ENCODE measurements around the gene UFSP1.

Gene UFSP1

GRCh38 chr7:100886142-100886935, 3.2 kb downstream of the UFSP1 start:
- Histone ChIP-seq H3K4me2 (ENCODE audit: low read length) (peak overlapping the region; percentile 78; the same call in 1 of the 2 replicates), H3K4me1 (ENCODE audit: insufficient read depth, low read length, severe bottlenecking) (peaks cover 41% of the 10 kb centered on the region)

GRCh38 chr7:100885440-100886141, 3.9 kb downstream of the UFSP1 start:
- H3K27me3 ChIP-seq (ENCODE audit: insufficient read depth, low read length): 0 out of 2 replicates have a peak, but pooled peaks cover 2% of the 10 kb centered on the region
- H3K4me2 ChIP-seq (ENCODE audit: low read length): no peak overlapping the region
- H3K9ac ChIP-seq (ENCODE audit: low read length): no peak overlapping the region
- no peaks in the 10 kb centered on the region for H3K9me2 ChIP-seq (ENCODE audit: low read depth, low read length)
- peaks cover 80% of the 10 kb centered on the region for H3K36me3 ChIP-seq (ENCODE audit: insufficient read depth, low read length)
- H3F3A ChIP-seq (ENCODE audit: insufficient read depth, low read length): 0 out of 2 replicates have a peak, but pooled peaks cover 6% of the 10 kb centered on the region
- peaks cover 5% of the 10 kb centered on the region for H3K79me2 ChIP-seq (ENCODE audit: insufficient read depth, low read length)
- no peak overlapping the region for H3K4me3 ChIP-seq (ENCODE audit: low read depth, low read length, poor library complexity, severe bottlenecking)
- no peak overlapping the region for H2AFZ ChIP-seq (ENCODE audit: low read length)
- no peaks in the 10 kb centered on the region for H3K9me3 ChIP-seq (ENCODE audit: low read length)
- H3K27ac ChIP-seq (ENCODE audit: low read depth, low read length, poor library complexity, severe bottlenecking): no peak overlapping the region
- TF ChIP-seq CTCF (IDR thresholded peaks at IDR 0.05; ENCODE audit: low read length) (no peak), EZH2 (IDR thresholded peaks at IDR 0.05; ENCODE audit: borderline replicate concordance, low read length) (no peak)
- H3K4me1 ChIP-seq (ENCODE audit: insufficient read depth, low read length, severe bottlenecking): peaks cover 39% of the 10 kb centered on the region
- no peaks in the 10 kb centered on the region for H4K20me1 ChIP-seq (ENCODE audit: insufficient read depth, low read length)

More at GRCh38 chr7:100886142-100886935, 3.2 kb downstream of the UFSP1 start:
- Histone ChIP-seq H3K4me3 (ENCODE audit: low read depth, low read length, poor library complexity, severe bottlenecking) (no peak overlapping the region), H2AFZ (ENCODE audit: low read length) (no peak overlapping the region), H3F3A (ENCODE audit: insufficient read depth, low read length) (0 out of 2 replicates have a peak, but pooled peaks cover 6% of the 10 kb centered on the region), H3K9me3 (ENCODE audit: low read length) (no peaks in the 10 kb centered on the region), H3K36me3 (ENCODE audit: insufficient read depth, low read length) (peaks cover 72% of the 10 kb centered on the region), H4K20me1 (ENCODE audit: insufficient read depth, low read length) (no peaks in the 10 kb centered on the region), H3K27ac (ENCODE audit: low read depth, low read length, poor library complexity, severe bottlenecking) (peak overlapping the region; percentile 85), H3K9ac (ENCODE audit: low read length) (no peak overlapping the region), H3K79me2 (ENCODE audit: insufficient read depth, low read length) (no peaks in the 10 kb centered on the region), H3K9me2 (ENCODE audit: low read depth, low read length) (no peaks in the 10 kb centered on the region), H3K27me3 (ENCODE audit: insufficient read depth, low read length) (0 out of 2 replicates have a peak, but pooled peaks cover 4% of the 10 kb centered on the region)
- TF ChIP-seq CTCF (IDR thresholded peaks at IDR 0.05; ENCODE audit: low read length) (no peak), EZH2 (IDR thresholded peaks at IDR 0.05; ENCODE audit: borderline replicate concordance, low read length) (no peak)

GRCh38 chr7:100884736-100885439, 4.6 kb downstream of the UFSP1 start:
- Histone ChIP-seq H4K20me1 (ENCODE audit: insufficient read depth, low read length) (no peaks in the 10 kb centered on the region), H3K36me3 (ENCODE audit: insufficient read depth, low read length) (peaks cover 85% of the 10 kb centered on the region), H3K9ac (ENCODE audit: low read length) (no peak overlapping the region), H3K9me2 (ENCODE audit: low read depth, low read length) (no peaks in the 10 kb centered on the region), H2AFZ (ENCODE audit: low read length) (no peak overlapping the region), H3K4me1 (ENCODE audit: insufficient read depth, low read length, severe bottlenecking) (peaks cover 32% of the 10 kb centered on the region), H3K79me2 (ENCODE audit: insufficient read depth, low read length) (peaks cover 11% of the 10 kb centered on the region), H3K27ac (ENCODE audit: low read depth, low read length, poor library complexity, severe bottlenecking) (no peak overlapping the region), H3K4me2 (ENCODE audit: low read length) (no peak overlapping the region), H3K4me3 (ENCODE audit: low read depth, low read length, poor library complexity, severe bottlenecking) (no peak overlapping the region), H3K27me3 (ENCODE audit: insufficient read depth, low read length) (no peaks in the 10 kb centered on the region), H3K9me3 (ENCODE audit: low read length) (no peaks in the 10 kb centered on the region), H3F3A (ENCODE audit: insufficient read depth, low read length) (0 out of 2 replicates have a peak, but pooled peaks cover 6% of the 10 kb centered on the region)
- no peak for TF ChIP-seq EZH2 (IDR thresholded peaks at IDR 0.05; ENCODE audit: borderline replicate concordance, low read length)
- no peak for TF ChIP-seq CTCF (IDR thresholded peaks at IDR 0.05; ENCODE audit: low read length)

Data from OCI-LY1 (cell line).